Myometrial cell (primary cell): ENCODE data around the gene FTH1. TPM values are rescaled to one million over a fixed set of nuclear protein-coding genes. Genes with fewer than 3 reads are reported as not detected.

Experiments used
- total RNA-seq: library from RNA; depleted of rRNA; stranded (reverse); fragments of >200 nt; gene quantifications from 2 replicates; pipeline ENCODE4 v1.2.3, GENCODE V29; 2015

Gene FTH1
- total RNA-seq, result 308 and 402 TPM in 2 replicates

GRCh38 chr11:61967116-61967923 is at the start of gene FTH1:
TSS of gene FTH1 (minus strand) at chr11:61967634. CDS start at chr11:61967425, 209 bp downstream.

GRCh38 chr11:61950035-61950547 is 17.3 kb downstream of the FTH1 start, which contains the start of gene BEST1:
TSS of gene BEST1 (plus strand) at chr11:61950351. CDS start at chr11:61951807, 1,456 bp downstream.

DNA sequence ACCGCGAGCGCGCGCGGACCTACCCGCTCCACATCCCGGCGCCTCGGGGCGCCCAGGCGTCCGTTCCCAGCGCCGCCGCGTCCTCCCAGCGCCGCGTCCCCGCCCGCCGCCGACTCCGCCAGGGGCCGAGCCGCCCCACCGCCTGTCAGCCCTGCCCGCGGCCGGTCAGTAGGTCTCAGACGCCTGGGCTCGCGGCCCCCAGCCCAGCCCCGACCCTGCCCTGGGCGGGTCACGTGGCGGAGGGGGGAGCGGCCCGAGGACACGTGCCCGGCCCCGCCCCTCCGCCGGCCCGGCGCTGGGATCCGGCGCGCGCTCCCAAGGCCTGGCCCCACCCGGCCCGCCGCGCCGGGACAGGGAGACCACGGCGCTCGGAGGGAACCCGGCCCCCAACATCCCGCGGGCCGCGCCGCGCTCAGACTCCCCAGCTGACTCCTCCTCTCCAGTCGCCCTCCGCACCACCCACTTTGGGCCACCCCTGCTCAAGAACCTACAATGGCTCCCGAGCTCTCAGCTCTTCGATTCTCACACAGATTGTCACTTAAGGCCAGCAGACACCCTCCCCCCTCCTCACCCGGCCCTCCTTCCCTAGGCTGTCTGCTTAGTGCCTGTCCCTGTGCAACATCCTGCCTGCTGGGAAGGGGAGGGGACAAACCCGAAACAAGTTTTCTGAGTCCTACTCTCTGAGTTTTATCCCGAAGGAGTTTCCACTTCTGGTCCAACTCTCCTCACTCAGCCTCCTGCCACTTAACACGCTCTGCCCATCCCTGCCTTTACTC is 49.9 kb downstream of the FTH1 start, which contains the start of gene RAB3IL1:
TSS of gene RAB3IL1 (minus strand) at position 233 of the 776 bp plus-strand sequence. CDS start at position 34, 199 bp downstream.

Other genes starting within 250 kb of the FTH1 start
- gene MYRF, start 215.0 kb downstream of the FTH1 start, total RNA-seq, result 2.6 and 2.8 TPM in 2 replicates
- gene TMEM258, start 175.0 kb downstream of the FTH1 start, total RNA-seq, result 86.8 and 101 TPM in 2 replicates
- gene FEN1, start 174.7 kb downstream of the FTH1 start, total RNA-seq, result 24.8 and 30.8 TPM in 2 replicates
- gene FADS1, start 150.6 kb downstream of the FTH1 start, total RNA-seq, result 201 and 205 TPM in 2 replicates
- 975 and 1,052 TPM in 2 replicates for gene FADS2, start 139.3 kb downstream of the FTH1 start, total RNA-seq
- gene FADS3, start 76.1 kb downstream of the FTH1 start, total RNA-seq, result 65.9 and 88.8 TPM in 2 replicates
- 0.29 and 2.3 TPM in 2 replicates for gene RAB3IL1, start 50.1 kb downstream of the FTH1 start, total RNA-seq
- 2.3 and 2.6 TPM in 2 replicates for gene BEST1, start 17.3 kb downstream of the FTH1 start, total RNA-seq
- gene INCENP, start 156.4 kb upstream of the FTH1 start, total RNA-seq, result 20.7 and 27.1 TPM in 2 replicates
- gene SCGB1D1, start 222.6 kb upstream of the FTH1 start, total RNA-seq, result not detected in 2 replicates
- not detected in 2 replicates for gene SCGB2A1, start 241.0 kb upstream of the FTH1 start, total RNA-seq